Suprapubic skin (tissue), 4 donors: ENCODE data around the gene TMEM213. TPM values are rescaled to one million over a fixed set of nuclear protein-coding genes. Genes with fewer than 3 reads are reported as not detected.

Experiments
- DNase-seq, 2 donors: peaks; one replicate each; pipeline ENCODE4 v3.0.0-alpha.2; 2019; ENCODE audit warnings: low spot score in 2 of 2
- H3K27ac ChIP-seq: fragments of 200-600 bp; sonication (generic); one replicate; pipeline ENCODE4 v1.5.1; 2019
- H3K27me3 ChIP-seq: fragments of 200-600 bp; sonication (generic); one replicate; pipeline ENCODE4 v1.5.1; 2019
- H3K36me3 ChIP-seq: fragments of 200-600 bp; sonication (generic); one replicate; pipeline ENCODE4 v1.5.1; 2019
- H3K4me1 ChIP-seq: fragments of 200-600 bp; sonication (generic); one replicate; pipeline ENCODE4 v1.5.1; 2019
- H3K4me3 ChIP-seq: fragments of 200-600 bp; sonication (generic); one replicate; pipeline ENCODE4 v1.5.1; 2019; ENCODE audit warnings: mild to moderate bottlenecking
- H3K9me3 ChIP-seq: fragments of 200-600 bp; sonication (generic); one replicate; pipeline ENCODE4 v1.5.1; 2019
- CTCF ChIP-seq, 2 donors: fragments of 200-600 bp in 1 of 2; fragments of 450-650 bp in 1 of 2; sonication (generic) in 1 of 2; IDR thresholded peaks; one replicate each; pipeline ENCODE4 v1.5.1; 2016 to 2019; ENCODE audit warnings: antibody characterized with exemption in 2 of 2, mild to moderate bottlenecking in 1 of 2, moderate library complexity in 1 of 2
- EP300 ChIP-seq: sonication (generic); formaldehyde crosslinking; IDR thresholded peaks from one replicate; pipeline ENCODE4 v1.6.1; 2017; ENCODE audit warnings: antibody characterized with exemption
- POLR2A ChIP-seq, 2 donors: fragments of 450-650 bp; IDR thresholded peaks; one replicate each; pipeline ENCODE4 v1.6.1; 2017; ENCODE audit warnings: antibody characterized with exemption in 2 of 2, mild to moderate bottlenecking in 2 of 2, moderate library complexity in 2 of 2
- POLR2AphosphoS5 ChIP-seq, 3 donors: sonication (generic); formaldehyde crosslinking; IDR thresholded peaks; one replicate each; pipeline ENCODE4 v1.6.1; 2017; ENCODE audit warnings: antibody characterized with exemption in 3 of 3
- WGBS: methylation state at CpG from one replicate; pipeline ENCODE4 v1.1.5; 2018; 5-methylcytosine and 5-hydroxymethylcytosine counted together
- total RNA-seq, 4 donors: library from RNA; depleted of rRNA; stranded (reverse); fragments of >200 nt; gene quantifications; one replicate each; pipeline ENCODE4 v1.1.0, GENCODE V29; 2016

Gene TMEM213
- total RNA-seq, 4 donors from 2014 or later = 11.4 to 20.8 (median 14.8) TPM

DNA sequence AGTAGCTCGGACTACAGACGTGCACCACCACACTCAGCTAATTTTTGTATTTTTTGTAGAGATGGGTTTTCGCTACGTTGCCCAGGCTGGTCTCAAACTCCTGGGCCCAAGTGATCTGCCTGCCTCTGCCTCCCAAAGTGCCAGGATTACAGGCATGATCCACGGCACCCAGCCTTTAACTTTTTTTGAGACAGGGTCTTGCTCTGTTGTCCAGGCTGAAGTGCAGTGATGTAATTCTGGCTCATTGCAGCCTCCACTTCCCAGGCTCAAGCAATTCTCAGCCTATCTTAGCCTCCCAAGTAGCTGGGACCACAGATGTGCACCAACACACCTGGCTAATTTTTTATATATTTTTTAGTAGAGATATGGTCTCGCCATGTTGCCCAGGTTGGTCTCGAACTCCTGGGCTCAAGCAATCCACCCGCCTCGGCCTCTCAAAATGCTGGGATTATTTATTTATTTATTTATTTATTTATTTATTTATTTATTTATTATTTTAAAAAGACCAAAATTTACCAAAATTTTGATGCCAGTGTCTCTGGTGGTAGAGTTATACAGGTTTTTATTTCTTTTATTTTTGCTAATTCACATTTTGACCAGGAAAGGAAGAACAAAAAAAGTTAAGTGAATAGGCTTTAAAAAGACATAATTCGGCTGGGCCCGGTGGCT lies 25.2 kb downstream of the TMEM213 start:
- DNase-seq = no peak
- WGBS = 90% methylated on average over 11 of the region's 11 CpGs
- H3K27ac ChIP-seq = no peak overlapping the region
- no peaks in the 10 kb centered on the region for H3K4me1 ChIP-seq
- H3K4me3 ChIP-seq = no peak overlapping the region
- no peaks in the 10 kb centered on the region for H3K27me3 ChIP-seq
- no peaks in the 10 kb centered on the region for H3K9me3 ChIP-seq
- TF ChIP-seq CTCF (IDR thresholded peaks at IDR 0.05) (no peak), POLR2A (IDR thresholded peaks at IDR 0.05) (no peak), POLR2AphosphoS5 (IDR thresholded peaks at IDR 0.05) (no peak), EP300 (no peak)
- no peaks in the 10 kb centered on the region for H3K36me3 ChIP-seq

GRCh38 chr7:138825049-138825721 lies 27.4 kb downstream of the TMEM213 start:
- Histone ChIP-seq H3K4me3 (no peak overlapping the region), H3K4me1 (no peaks in the 10 kb centered on the region), H3K36me3 (no peaks in the 10 kb centered on the region), H3K27me3 (no peaks in the 10 kb centered on the region), H3K9me3 (no peaks in the 10 kb centered on the region), H3K27ac (no peak overlapping the region)
- 88% methylated on average over 11 of the region's 11 CpGs for WGBS
- TF ChIP-seq CTCF (IDR thresholded peaks at IDR 0.05) = no peak
- no peak for TF ChIP-seq EP300
- no peak for TF ChIP-seq POLR2A (IDR thresholded peaks at IDR 0.05)
- no peak for TF ChIP-seq POLR2AphosphoS5 (IDR thresholded peaks at IDR 0.05)
- DNase-seq = no peak

DNA sequence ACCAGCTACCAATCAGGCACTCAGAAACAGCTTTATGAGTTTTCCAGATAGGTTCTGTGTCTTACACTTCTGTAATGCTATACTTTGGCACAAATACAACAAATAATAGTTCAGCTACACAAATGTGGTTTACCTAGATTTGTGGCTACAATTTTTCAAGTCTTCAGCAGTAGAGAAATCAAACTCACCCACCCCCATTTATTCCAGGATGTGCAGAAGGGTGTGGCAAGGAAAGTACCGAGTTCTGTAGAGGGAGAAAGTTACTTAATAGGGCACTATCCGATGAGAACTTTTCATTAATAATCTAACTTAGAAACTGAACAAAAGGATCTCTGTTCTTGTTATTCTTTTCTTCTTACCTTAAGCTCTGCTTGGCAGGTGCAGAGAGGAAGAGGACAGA lies 30.5 kb downstream of the TMEM213 start:
- H3K27ac ChIP-seq = no peak overlapping the region
- H3K9me3 ChIP-seq = no peaks in the 10 kb centered on the region
- TF ChIP-seq CTCF (IDR thresholded peaks at IDR 0.05) (no peak), POLR2AphosphoS5 (IDR thresholded peaks at IDR 0.05) (no peak), POLR2A (IDR thresholded peaks at IDR 0.05) (no peak), EP300 (no peak)
- H3K36me3 ChIP-seq = no peaks in the 10 kb centered on the region
- H3K27me3 ChIP-seq = no peaks in the 10 kb centered on the region
- WGBS = 69% methylated on average over 2 of the region's 2 CpGs
- H3K4me1 ChIP-seq = no peaks in the 10 kb centered on the region
- DNase-seq = no peak
- H3K4me3 ChIP-seq = no peak overlapping the region

DNA sequence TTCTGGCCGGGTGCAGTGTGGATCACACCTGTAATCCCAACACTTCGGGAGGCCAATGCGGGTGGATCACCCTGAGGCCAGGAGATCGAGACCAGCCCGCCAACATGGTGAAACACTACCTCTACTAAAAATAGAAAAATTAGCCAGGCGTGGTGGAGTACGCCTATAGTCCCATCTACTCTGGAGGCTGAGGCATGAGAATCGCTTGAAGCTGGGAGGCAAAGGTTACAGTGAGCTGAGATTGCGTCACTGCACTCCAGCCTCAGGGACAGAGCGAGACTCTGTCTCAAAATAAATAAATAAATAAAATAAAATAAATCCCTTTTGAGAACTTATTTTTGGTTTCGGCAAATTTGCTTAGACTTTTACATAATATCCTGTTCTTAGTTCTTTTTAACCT lies 31.5 kb downstream of the TMEM213 start:
- 85% methylated on average over 11 of the region's 11 CpGs for WGBS

More for the DNA sequence above, 31.5 kb downstream of the TMEM213 start:
- H3K4me3 ChIP-seq = no peak overlapping the region
- no peaks in the 10 kb centered on the region for H3K4me1 ChIP-seq
- DNase-seq = no peak
- TF ChIP-seq EP300 (no peak), POLR2A (IDR thresholded peaks at IDR 0.05) (no peak), CTCF (IDR thresholded peaks at IDR 0.05) (no peak), POLR2AphosphoS5 (IDR thresholded peaks at IDR 0.05) (no peak)
- no peaks in the 10 kb centered on the region for H3K27me3 ChIP-seq
- no peaks in the 10 kb centered on the region for H3K36me3 ChIP-seq
- no peaks in the 10 kb centered on the region for H3K9me3 ChIP-seq
- H3K27ac ChIP-seq = no peak overlapping the region
